T47D (cell line): ENCODE data around the gene SPATA1.
"Not testable (repeated sequence)": the region's sequence is repeated elsewhere in the genome, so short reads cannot be mapped to it uniquely, and the experiment has no call there.

Experiments
- DNase-seq, 2 experiments: peaks; one replicate each; pipeline versions ENCODE4 v3.0.0 to v3.0.0-alpha.2; 2011 to 2012; ENCODE audit warnings: low read depth in 1 of 2, low spot score in 1 of 2
- JUND ChIP-seq: IDR thresholded peaks from 2 replicates; pipeline ENCODE4 v1.6.1; 2012; ENCODE audit warnings: low read depth
- in situ Hi-C: cut with HindIII; loops from 2 replicates; pipeline ENCODE4 v1.10.0; 2016; ENCODE audit warnings: low sequenced_read_pairs, low pct_unique_long_range_greater_than_20kb

Gene SPATA1

DNA sequence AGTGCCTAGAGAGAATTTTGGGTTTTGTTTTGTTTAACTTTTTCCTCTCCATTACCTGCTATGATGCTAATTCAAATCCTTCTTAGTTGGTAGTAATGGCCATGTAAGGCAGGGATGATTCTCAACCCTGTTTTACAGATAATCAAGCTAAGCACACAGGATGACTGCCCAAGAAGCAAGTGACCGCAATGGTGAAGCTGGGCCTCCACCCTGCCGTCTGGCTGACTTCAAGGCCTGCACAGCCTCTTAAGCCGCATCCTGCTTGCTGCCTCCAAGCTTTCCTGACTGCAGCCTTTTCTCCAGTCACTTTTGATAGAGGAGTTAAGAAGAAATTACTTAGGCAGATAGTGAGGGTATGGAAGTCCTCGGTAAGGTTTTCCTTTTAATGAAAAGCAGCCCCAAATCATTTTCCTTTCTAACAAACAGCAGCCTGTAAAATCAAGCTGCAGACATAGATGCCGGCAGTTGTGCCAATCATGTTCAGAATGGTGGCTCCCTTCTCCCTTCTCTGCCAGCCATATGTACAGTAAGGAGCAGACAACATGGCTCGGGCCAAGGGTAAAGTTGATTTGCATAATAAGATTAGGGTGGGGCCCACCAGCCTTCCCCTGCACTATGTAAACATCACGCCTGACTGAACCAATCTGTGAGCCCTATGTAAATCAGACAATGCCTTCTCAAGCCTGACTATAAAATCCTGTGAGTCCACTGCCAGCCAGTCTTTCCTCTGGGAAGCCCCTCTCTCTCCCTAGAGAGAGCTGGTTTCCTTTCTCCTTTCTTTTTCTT, 76.8 kb downstream of the SPATA1 start:
- TF ChIP-seq JUND, result no peak
- peak in 1 of 2 experiments; percentile 78 for DNase-seq
- in situ Hi-C loops, result no loop called here

DNA sequence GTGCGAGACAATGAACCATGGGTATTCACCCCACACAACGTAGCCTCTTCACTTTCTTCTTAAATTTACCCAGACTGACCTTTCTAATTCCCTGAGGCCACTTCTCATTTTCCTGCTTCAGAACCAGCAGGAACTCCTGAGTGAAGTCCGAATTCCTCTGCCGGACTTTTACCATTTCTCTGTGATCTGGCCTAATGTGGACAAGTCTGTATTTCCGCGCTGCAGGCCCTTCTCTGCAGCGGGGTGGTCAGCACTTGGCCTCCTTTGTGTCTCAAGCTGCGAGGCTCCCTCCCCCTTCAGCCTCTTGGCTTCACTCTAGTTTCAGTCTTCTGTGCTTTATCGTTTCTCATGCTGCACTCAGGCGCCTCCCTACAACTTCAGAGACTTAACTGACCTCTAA, 77.5 kb downstream of the SPATA1 start:
- in situ Hi-C loops, result no loop called here
- no peak for DNase-seq
- TF ChIP-seq JUND, result no peak

DNA sequence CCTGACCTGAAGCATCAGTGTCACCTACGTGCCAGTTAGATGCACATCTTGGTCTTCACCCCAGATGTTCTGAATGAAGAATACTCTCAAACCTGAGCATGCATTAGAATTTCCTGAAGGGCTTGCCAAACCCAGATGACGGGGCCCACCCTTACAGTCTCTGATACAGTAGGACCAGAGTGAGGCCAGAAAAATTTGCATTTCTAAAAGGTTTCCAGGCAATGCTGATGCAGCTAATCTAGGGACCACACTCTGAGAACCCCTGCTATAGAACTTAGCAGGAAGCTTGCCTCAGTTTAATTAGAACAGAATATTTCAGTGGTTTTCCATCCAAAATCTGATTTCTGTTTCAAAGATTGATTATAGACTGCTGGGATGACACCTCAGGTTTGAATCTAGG, 77.9 kb downstream of the SPATA1 start:
- DNase-seq, result no peak
- in situ Hi-C loops, result no loop called here
- TF ChIP-seq JUND, result no peak

DNA sequence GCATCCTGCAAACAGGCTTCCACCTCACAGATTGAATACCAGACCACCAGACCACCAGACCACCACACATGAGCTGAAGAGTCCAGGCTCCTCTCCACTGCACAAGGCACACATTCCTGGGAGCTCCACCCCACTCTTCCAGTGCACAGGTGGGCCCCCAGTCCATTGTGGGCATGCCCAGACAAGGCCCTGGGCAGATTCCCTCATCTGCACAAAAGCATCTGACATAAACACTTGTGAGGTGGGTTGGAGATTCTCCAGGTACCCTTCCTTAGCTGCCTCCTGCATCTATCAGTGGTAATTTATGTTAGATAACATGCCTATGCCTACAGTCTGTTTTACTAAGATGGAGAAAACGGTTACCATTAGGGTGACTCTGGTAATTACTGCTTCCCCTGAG, 79.6 kb downstream of the SPATA1 start:
- in situ Hi-C loops, result no loop called here
- no peak for TF ChIP-seq JUND

DNA sequence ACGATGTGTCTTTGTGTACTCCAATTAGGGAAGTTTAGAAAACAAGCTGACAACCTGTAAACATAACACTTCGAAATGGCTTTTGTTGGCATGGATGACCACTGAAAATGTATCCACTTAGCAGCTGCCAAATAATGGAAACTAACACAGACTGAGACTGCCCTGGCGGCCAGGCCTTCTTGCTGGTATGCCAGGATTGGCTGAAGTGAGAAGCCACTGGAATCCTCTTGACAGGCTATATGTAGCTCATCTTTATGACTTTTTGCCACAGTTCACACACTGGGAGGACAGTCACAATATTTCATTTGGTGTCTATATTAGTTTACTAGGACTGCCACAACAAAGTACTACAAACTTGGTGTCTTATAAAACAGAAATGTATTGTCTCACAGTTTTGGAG, 80.9 kb downstream of the SPATA1 start:
- in situ Hi-C loops, result no loop called here
- DNase-seq, result no peak
- no peak for TF ChIP-seq JUND

More for the DNA sequence above, 79.6 kb downstream of the SPATA1 start:
- no peak for DNase-seq

DNA sequence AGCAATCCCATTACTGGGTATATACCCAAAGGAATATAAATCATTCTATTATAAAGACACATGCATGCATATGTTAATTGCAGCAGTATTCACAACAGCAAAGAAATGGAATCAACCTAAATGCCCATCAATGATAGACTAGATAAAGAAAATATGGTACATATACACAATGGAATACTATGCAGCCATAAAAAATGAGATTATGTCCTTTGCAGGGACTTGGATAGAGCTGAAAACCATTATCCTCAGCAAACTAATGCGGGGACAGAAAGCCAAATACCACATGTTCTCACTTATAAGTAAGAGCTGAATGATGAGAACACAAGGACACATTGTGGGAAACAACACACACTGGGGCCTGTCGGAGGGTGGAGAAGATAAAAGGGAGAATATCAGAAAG, 88.8 kb downstream of the SPATA1 start:
- DNase-seq, in situ Hi-C loops: not testable (repeated sequence)

DNA sequence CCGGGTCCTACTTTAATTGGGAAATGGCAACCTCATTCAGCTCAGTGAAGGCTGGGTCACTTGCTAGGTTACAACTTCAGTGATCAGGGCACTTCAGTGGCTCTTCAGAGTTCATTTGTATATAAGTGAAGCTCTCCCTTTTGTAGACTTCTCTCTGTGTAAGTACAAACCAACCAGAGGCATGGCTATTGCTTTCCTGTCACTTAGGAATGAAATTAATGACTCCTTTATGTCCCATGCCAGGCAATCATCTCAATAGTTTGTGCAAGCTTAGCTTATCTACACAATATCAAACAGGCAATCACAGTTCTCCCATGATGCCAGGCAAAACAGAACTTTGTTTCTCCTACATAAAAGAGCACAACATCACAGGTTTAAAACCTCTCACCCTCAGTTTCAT, 90.8 kb downstream of the SPATA1 start:
- no peak for DNase-seq
- in situ Hi-C loops, result no loop called here
- TF ChIP-seq JUND, result no peak

DNA sequence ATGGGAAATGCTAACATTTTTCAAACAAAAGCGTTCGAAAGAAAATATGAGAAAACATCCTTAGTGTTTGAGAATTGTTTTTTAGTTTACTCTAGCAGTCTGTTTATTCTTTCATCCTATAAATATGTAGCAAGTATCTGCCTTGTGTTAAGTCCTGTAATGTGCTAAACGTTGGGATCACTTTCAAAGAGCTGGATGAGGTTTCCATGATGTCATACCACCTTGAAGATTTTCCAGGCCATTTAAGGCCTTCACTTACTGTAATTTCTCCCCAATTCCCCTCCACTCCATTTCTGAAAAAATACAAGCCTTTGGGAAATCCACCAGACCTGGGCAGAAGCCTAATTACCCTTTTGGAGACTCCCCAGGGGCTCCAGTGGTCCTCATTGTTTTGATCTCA, 92.2 kb downstream of the SPATA1 start:
- TF ChIP-seq JUND, result no peak
- in situ Hi-C loops, result no loop called here
- DNase-seq, result no peak

DNA sequence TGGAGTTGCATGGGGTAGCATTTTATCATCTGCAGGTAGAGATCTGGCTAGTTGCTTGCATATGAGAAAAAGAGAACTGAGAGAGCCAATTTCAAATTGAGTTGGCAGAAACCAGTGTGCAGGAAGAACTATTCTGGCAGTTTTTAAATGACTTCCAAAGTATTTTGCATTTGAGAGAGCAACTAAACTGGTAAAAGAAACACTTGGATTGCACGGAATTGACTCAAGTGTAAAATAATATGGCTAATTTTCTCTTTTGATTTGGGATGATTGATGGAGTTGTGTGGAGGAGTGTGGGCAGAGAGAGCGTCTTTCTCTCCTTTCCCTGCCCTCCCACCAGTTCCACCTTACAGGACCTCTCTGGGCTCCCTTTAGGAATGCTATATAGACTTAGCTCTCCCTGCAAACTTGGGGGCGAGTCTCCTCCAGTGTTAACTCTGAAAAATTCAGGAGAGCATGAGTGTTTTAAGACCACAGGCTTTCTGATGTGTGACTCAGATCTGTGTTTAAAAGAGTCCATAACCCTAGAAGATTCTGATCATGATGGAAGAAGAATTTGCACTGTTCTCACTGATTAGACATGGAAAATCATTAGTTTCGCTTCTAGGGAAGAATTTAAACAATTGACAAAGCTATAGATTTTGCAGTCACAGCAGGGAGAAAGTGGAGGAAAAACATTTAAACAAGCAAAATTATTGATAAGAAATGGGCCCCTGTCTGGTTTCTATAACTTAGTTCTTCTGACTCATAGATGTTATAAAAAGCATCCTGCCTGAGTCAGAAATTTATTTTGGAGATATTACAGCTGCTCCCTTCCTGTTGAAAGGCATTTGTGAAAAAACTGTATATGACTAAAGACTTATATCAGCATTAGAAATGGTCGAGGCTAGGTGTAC, 92.9 kb downstream of the SPATA1 start:
- in situ Hi-C loops, result no loop called here
- no peak for TF ChIP-seq JUND
- no peak for DNase-seq

DNA sequence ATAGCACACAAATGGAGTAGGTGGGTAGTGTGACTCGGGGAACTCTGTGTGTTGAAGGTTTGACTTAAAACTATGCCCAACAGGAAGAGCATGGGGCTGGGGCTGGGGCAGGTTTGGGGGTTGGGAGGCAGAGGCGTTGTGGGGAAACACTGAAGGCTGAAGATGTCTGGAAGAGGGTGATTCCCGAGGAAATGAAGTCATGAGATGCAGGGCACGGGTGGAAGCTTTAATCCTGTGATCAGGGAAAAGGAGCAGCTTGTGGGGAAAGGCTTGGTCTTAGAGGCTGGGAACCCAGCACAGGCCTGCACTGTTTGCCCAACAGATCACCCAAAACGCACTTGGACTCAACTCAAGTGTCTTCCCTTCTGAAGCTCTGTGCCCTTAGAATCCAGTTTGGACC, 94.6 kb downstream of the SPATA1 start:
- in situ Hi-C loops, result no loop called here
- no peak for DNase-seq
- no peak for TF ChIP-seq JUND

DNA sequence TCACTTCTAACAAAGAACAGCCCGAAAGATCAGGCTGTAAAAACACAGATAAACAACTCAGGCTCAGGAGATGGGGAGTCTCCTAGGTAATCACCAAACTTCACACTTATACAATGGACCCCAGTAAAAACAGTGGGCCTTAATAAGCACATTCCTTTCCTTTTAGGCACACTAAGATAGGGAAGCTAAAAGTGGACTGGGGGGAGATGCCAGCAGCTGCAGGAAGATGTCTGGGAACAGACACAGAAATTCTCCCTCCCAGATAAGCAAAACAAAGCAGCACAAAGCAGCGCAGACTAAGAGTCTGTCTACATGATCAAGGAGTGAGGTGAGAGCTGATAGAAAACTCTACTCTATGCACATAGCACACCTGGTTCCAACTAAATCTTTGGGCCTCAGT, 97.0 kb downstream of the SPATA1 start:
- no peak for TF ChIP-seq JUND

DNA sequence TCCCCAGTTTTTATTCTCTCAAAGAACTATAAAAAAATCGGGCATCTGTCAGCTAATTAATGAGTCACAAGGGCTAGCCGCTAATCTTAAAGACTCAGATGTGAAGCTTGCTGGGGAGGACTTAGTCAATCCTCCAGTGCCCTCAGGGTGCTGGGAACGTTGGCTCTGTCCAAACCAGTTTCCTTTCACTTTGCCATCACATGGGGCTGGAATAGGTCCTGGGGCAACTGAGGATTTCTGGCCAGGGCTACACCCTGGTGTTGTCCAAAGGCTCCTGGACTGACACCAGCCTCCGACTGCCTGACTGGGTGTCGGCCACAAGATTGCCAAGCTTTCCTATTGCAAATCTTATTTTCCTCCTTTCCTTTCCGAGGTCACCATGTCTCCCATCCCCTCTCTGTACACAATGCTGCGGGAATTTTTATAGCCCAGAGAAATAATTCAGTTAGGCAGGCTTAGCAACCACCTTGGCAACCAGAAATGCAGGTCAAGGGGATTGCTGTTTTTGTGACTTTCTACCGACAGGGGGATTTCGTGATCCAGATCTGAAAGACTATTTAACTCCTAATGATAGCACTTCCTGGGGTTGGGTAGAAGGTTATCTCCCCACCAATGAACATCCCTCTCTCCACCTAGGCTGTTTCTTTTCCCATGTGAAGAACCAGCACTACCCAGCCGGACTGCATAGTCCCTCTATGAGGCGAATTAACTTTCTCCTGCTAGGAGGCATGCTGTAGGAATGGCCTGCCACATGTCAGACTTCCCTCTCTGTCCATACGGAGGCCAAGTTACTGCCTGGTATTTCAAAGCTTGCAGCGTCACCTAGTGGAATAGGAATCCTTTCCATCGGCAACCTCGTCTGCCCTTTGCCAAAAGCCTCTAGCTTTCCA, 98.0 kb downstream of the SPATA1 start:
- TF ChIP-seq JUND, result no peak
- peak in 1 of 2 experiments; percentile 78 for DNase-seq
- in situ Hi-C loops, result no loop called here

More for the DNA sequence above, 97.0 kb downstream of the SPATA1 start:
- DNase-seq, result no peak
- in situ Hi-C loops, result no loop called here
